Neuronal stem cell (in vitro differentiated cells): ENCODE measurements around the gene DGKQ.

Source experiments
- DNase-seq: peaks from one replicate; pipeline ENCODE4 v3.0.0-alpha.2; 2013; ENCODE audit warnings: low spot score
- H2AFZ ChIP-seq: one replicate; pipeline ENCODE4 v1.6.1; 2013; ENCODE audit warnings: mild to moderate bottlenecking, low read length, inconsistent platforms
- H2AK5ac ChIP-seq: 2 replicates; pipeline ENCODE4 v1.6.1; 2013; ENCODE audit warnings: low read depth, mild to moderate bottlenecking, inconsistent platforms, low read length, moderate library complexity, mixed read lengths
- H2BK120ac ChIP-seq: 2 replicates; pipeline ENCODE4 v1.6.1; 2013; ENCODE audit warnings: low read depth, mild to moderate bottlenecking, inconsistent platforms, low read length, moderate library complexity, mixed read lengths
- H2BK12ac ChIP-seq: one replicate; pipeline ENCODE4 v1.6.1; 2013; ENCODE audit warnings: low read length, inconsistent platforms
- H2BK15ac ChIP-seq: 2 replicates; pipeline ENCODE4 v1.6.1; 2013; ENCODE audit warnings: mild to moderate bottlenecking, low read length, inconsistent platforms, mixed read lengths
- H2BK5ac ChIP-seq: one replicate; pipeline ENCODE4 v1.6.1; 2013; ENCODE audit warnings: inconsistent platforms, mild to moderate bottlenecking, low read length, moderate library complexity
- H3K14ac ChIP-seq: one replicate; pipeline ENCODE4 v1.6.1; 2013; ENCODE audit warnings: low read length, inconsistent platforms
- H3K18ac ChIP-seq: 2 replicates; pipeline ENCODE4 v1.6.1; 2013; ENCODE audit warnings: low read length, inconsistent platforms
- H3K23ac ChIP-seq: 2 replicates; pipeline ENCODE4 v1.6.1; 2013; ENCODE audit warnings: low read depth, mild to moderate bottlenecking, mixed read lengths, low read length, inconsistent platforms; ENCODE audit not compliant: poor library complexity
- H3K27ac ChIP-seq: replicated peaks from 3 replicates; pipeline ENCODE4 v1.5.1; 2013; ENCODE audit warnings: low read length, inconsistent platforms
- H3K27me3 ChIP-seq, 3 experiments: 2 replicates each; pipeline ENCODE4 v1.6.1; 2013; ENCODE audit warnings: low read length in 3 of 3, mild to moderate bottlenecking in 2 of 3, inconsistent platforms in 1 of 3, low read depth in 1 of 3, mixed read lengths in 1 of 3, moderate library complexity in 1 of 3; ENCODE audit not compliant: control insufficient read depth in 3 of 3, insufficient read depth in 3 of 3
- H3K36me3 ChIP-seq, 2 donors: replicated peaks in 1 of 2; 2 replicates each; pipeline ENCODE4 v1.6.1; 2013; ENCODE audit warnings: low read length in 2 of 2; ENCODE audit not compliant: control insufficient read depth in 2 of 2, insufficient read depth in 2 of 2
- H3K4ac ChIP-seq: 2 replicates; pipeline ENCODE4 v1.6.1; 2013; ENCODE audit warnings: inconsistent platforms, mild to moderate bottlenecking, low read length, moderate library complexity
- H3K4me1 ChIP-seq, 2 donors: 1 replicate in 1 of 2; 2 replicates in 1 of 2; pipeline ENCODE4 v1.6.1; 2013; ENCODE audit warnings: low read length in 2 of 2, low read depth in 1 of 2; ENCODE audit not compliant: control insufficient read depth in 2 of 2, insufficient read depth in 1 of 2
- H3K4me2 ChIP-seq: one replicate; pipeline ENCODE4 v1.6.1; 2013; ENCODE audit warnings: mild to moderate bottlenecking, low read length, inconsistent platforms; ENCODE audit not compliant: insufficient read depth, poor library complexity, severe bottlenecking
- H3K4me3 ChIP-seq, 2 donors: 2 replicates each; pipeline ENCODE4 v1.5.1; 2013; ENCODE audit warnings: low read length in 2 of 2, mild to moderate bottlenecking in 2 of 2, inconsistent platforms in 1 of 2, moderate library complexity in 1 of 2
- H3K79me1 ChIP-seq: one replicate; pipeline ENCODE4 v1.6.1; 2013; ENCODE audit warnings: low read depth, mild to moderate bottlenecking, inconsistent platforms, low read length, moderate library complexity
- H3K9ac ChIP-seq: one replicate; pipeline ENCODE4 v1.6.1; 2013; ENCODE audit warnings: mild to moderate bottlenecking, low read depth, low read length, inconsistent platforms; ENCODE audit not compliant: poor library complexity
- H3K9me3 ChIP-seq, 2 donors: replicated peaks in 1 of 2; 2 replicates each; pipeline versions ENCODE3 to v1.6.1; 2013; ENCODE audit warnings: low read length in 2 of 2, mild to moderate bottlenecking in 2 of 2, inconsistent platforms in 1 of 2, low read depth in 1 of 2, mixed read lengths in 1 of 2, moderate library complexity in 1 of 2; ENCODE audit not compliant: control insufficient read depth in 2 of 2, insufficient read depth in 1 of 2
- H4K8ac ChIP-seq: one replicate; pipeline ENCODE4 v1.6.1; 2013; ENCODE audit warnings: low read depth, mild to moderate bottlenecking, inconsistent platforms, low read length, moderate library complexity
- H4K91ac ChIP-seq: one replicate; pipeline ENCODE4 v1.6.1; 2013; ENCODE audit warnings: low read length, low read depth, mild to moderate bottlenecking, inconsistent platforms; ENCODE audit not compliant: poor library complexity
- WGBS, 2 donors: extraction: QIAGEN DNeasy Blood & Tissue Kit; methylation state at CpG; one replicate each; pipeline ENCODE4 v1.1.7; 2013; ENCODE audit warnings: missing lambda C conversion rate in 2 of 2, mixed read lengths in 1 of 2; ENCODE audit not compliant: insufficient read length in 2 of 2, insufficient replicate concordance in 1 of 2; ENCODE audit errors: extremely low coverage in 2 of 2; 5-methylcytosine and 5-hydroxymethylcytosine counted together

Gene DGKQ

GRCh38 chr4:965766-966134 is 7.6 kb downstream of the DGKQ start:
- WGBS, 2 donors, result no CpG with 5 or more reads among the region's 21 CpGs

GRCh38 chr4:965048-965765 is 8.2 kb downstream of the DGKQ start:
- Histone ChIP-seq H2BK5ac (no peak overlapping the region), H3K36me3 (peaks cover 2 to 21% of the 10 kb centered on the region in 2 donors), H2BK12ac (no peak overlapping the region), H3K4me2 (no peak overlapping the region), H3K4me3 (no peak overlapping the region), H4K91ac (no peak overlapping the region), H3K27me3 (peaks cover 0 to 22% (median 10%) of the 10 kb centered on the region in 3 experiments), H2AFZ (no peak overlapping the region), H3K23ac (peak overlapping the region; percentile 55), H3K4ac (no peak overlapping the region), H3K14ac (no peak overlapping the region), H3K79me1 (peaks cover 3% of the 10 kb centered on the region), H2AK5ac (no peak overlapping the region), H2BK120ac (no peak overlapping the region), H2BK15ac (no peak overlapping the region), H3K9me3 (no peaks in the 10 kb centered on the region), H3K4me1 (no peaks in the 10 kb centered on the region), H3K18ac (no peak overlapping the region), H3K9ac (peak overlapping the region; percentile 64), H4K8ac (no peak overlapping the region), H3K27ac (no peak overlapping the region)
- no peak for DNase-seq
- no CpG with 5 or more reads among the region's 26 CpGs for WGBS, 2 donors

More at GRCh38 chr4:965766-966134, 7.6 kb downstream of the DGKQ start:
- no peak overlapping the region for H4K8ac ChIP-seq
- H3K27me3 ChIP-seq, result peaks cover 0 to 27% (median 10%) of the 10 kb centered on the region in 3 experiments
- no peak overlapping the region for H3K4me2 ChIP-seq
- peaks cover 2 to 21% of the 10 kb centered on the region in 2 donors for H3K36me3 ChIP-seq
- H2BK15ac ChIP-seq, result no peak overlapping the region
- H3K9me3 ChIP-seq, result no peaks in the 10 kb centered on the region
- no peak overlapping the region for H3K18ac ChIP-seq
- no peaks in the 10 kb centered on the region for H3K4me1 ChIP-seq
- H2AK5ac ChIP-seq, result no peak overlapping the region
- H2BK5ac ChIP-seq, result no peak overlapping the region
- H2BK12ac ChIP-seq, result no peak overlapping the region
- no peak overlapping the region for H3K4me3 ChIP-seq
- no peak overlapping the region for H3K14ac ChIP-seq
- H3K27ac ChIP-seq, result no peak overlapping the region
- H3K4ac ChIP-seq, result no peak overlapping the region
- H2AFZ ChIP-seq, result no peak overlapping the region
- H4K91ac ChIP-seq, result no peak overlapping the region
- H3K23ac ChIP-seq, result no peak overlapping the region
- no peak for DNase-seq
- peak overlapping the region; percentile 4 for H3K9ac ChIP-seq
- H2BK120ac ChIP-seq, result no peak overlapping the region
- peaks cover 3% of the 10 kb centered on the region for H3K79me1 ChIP-seq

GRCh38 chr4:964346-965025 is 8.9 kb downstream of the DGKQ start:
- Histone ChIP-seq H2BK120ac (no peak overlapping the region), H3K23ac (peak overlapping the region; percentile 85), H3K14ac (no peak overlapping the region), H3K4ac (no peak overlapping the region), H3K4me2 (no peak overlapping the region), H3K9ac (peak overlapping the region; percentile 70), H3K4me1 (no peaks in the 10 kb centered on the region), H4K8ac (no peak overlapping the region), H2BK15ac (no peak overlapping the region), H3K27ac (no peak overlapping the region), H3K18ac (no peak overlapping the region), H2BK5ac (no peak overlapping the region), H3K9me3 (no peaks in the 10 kb centered on the region), H4K91ac (no peak overlapping the region), H2AFZ (no peak overlapping the region), H3K4me3 (no peak overlapping the region), H2BK12ac (no peak overlapping the region), H2AK5ac (no peak overlapping the region), H3K36me3 (peaks cover 2 to 21% of the 10 kb centered on the region in 2 donors), H3K27me3 (peaks cover 0 to 22% (median 10%) of the 10 kb centered on the region in 3 experiments), H3K79me1 (peaks cover 3% of the 10 kb centered on the region)
- no peak for DNase-seq
- no CpG with 5 or more reads among the region's 23 CpGs for WGBS, 2 donors
